MV-4-11 (cell line): Measurements from ENCODE around the gene TTC28.

Experiments
- DNase-seq: peaks from one replicate; lab custom pipeline; 2025; lab: John Stamatoyannopoulos, UW

Gene TTC28

GRCh38 chr22:27986937-27987336 lies 692.7 kb downstream of the TTC28 start:
- no peak for DNase-seq

DNA sequence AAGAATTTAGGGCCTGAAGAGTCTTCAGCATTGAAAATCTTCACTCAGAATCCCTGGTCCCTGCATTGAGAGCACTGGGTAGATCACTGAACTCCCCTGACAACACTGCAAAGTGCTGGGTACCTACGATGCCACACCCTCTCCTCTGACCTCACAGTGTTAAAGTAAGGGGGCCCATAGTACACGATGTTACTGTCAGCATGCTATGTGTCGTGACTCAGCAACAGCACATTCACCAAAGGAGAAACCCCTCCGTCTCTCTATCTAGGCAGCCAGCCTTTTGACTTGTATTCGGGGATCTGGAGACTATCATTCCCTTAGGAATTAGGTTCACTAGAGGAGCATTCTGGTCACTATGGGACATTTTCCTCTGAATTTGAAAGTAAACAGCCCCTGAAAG lies 693.2 kb downstream of the TTC28 start:
- no peak for DNase-seq

DNA sequence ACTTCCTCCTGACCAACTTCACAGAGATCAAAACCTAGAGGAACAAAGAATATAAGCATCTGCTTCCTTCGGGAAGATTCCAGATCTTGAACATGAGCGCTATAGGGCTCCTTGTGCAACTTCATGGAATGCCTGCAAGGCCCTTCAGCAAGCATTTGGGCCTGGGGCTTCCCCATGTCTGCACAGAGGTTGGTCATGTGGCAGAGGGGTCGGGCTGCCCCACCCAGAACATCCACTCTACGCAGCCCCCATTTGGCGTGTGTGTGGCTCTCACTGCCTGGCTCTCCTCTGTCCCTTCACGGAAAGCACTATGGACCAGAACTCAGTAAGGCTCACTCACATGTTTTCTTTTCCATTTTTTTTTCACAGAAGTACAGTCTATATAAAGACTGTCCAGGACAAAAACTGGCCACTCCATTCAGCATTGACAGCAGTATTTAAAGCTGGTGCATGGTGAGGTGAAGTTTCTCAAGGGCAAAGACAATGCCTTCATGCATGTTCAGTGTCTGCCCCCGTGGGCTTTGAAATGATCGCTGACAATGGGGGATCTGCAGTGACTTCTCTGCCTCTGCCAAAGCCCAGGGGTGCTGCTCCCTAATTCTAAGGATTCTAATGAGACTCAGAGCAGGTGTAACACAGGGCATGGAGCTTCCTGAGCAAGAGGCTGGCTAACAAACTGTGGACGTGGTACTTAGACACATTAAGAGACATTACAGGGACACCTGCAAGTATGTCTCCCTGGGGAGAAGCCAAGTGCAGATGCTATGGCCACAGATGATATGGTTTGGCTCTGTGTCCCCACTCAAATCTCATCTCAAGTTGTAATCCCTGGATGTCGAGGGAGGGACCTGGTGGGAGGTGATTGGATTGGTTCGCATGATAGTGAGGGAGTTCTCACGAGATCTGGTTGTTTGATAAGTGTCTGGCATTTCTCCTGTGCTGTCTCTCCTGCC lies 694.0 kb downstream of the TTC28 start:
- DNase-seq: no peak

- DNase-seq: no peak
Measured at GRCh38 chr22:27984723-27985122, 694.9 kb downstream of the TTC28 start.

DNA sequence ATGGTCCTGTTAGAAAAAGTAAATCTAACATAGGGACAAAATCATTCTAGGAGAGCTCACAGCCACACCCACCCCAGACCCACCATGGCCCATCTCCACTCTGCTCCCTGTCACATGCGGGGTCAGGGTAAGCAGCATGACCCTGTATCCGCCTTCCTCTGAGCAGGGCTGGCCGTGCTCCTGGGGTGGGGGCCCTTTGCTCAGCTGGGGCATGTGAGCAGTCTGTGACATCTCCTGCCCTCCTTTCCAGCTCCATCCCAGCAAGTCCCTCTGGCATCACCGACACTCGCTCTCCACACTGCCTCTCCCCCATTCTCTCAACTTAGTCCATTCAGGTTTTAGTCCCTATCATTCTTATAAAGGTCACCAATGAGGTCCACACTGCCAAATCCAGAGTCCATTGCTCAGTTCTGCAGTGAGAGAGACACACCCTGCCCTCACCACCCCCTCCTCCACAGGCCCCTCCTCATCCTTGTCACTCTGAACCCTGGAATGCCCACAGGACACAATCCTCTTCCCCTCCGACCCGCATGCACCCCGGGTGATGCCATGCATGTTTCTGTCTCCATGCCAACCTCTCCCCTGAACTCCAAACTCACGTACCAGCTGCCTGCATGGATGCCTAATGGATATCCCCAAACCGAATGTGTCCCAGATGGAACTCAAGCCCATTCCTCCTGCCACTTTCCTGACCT lies 695.5 kb downstream of the TTC28 start:
- DNase-seq: no peak

- DNase-seq: no peak
Measured at GRCh38 chr22:27983361-27983791, 696.3 kb downstream of the TTC28 start.

- DNase-seq: no peak
Measured at GRCh38 chr22:27982630-27983180, 696.9 kb downstream of the TTC28 start.

- no peak for DNase-seq
Measured at GRCh38 chr22:27982106-27982505, 697.5 kb downstream of the TTC28 start.

GRCh38 chr22:27980424-27981148 lies 699.1 kb downstream of the TTC28 start:
- no peak for DNase-seq

DNA sequence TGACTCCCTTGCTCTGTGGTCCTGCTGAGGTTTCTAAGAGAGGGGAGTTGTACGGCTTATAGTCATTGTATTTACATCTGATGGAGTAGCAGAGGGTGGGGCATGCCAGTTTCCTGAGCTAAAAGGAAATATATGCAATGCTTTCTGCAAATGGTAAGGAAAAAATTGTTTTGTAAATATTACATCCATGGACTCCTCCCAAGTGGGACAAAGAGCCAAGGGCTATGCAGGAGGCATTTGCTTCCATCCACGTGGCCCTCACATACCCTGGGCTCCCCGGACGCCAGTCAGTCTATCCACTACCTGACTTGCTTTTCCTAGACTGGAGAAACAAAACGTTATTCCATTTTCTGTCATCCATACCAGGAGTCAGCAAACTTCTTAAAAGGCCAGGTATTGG lies 700.8 kb downstream of the TTC28 start:
- no peak for DNase-seq

GRCh38 chr22:27978317-27978716 lies 701.3 kb downstream of the TTC28 start:
- no peak for DNase-seq

- DNase-seq: no peak
Measured at GRCh38 chr22:27976586-27976985, 703.1 kb downstream of the TTC28 start.

DNA sequence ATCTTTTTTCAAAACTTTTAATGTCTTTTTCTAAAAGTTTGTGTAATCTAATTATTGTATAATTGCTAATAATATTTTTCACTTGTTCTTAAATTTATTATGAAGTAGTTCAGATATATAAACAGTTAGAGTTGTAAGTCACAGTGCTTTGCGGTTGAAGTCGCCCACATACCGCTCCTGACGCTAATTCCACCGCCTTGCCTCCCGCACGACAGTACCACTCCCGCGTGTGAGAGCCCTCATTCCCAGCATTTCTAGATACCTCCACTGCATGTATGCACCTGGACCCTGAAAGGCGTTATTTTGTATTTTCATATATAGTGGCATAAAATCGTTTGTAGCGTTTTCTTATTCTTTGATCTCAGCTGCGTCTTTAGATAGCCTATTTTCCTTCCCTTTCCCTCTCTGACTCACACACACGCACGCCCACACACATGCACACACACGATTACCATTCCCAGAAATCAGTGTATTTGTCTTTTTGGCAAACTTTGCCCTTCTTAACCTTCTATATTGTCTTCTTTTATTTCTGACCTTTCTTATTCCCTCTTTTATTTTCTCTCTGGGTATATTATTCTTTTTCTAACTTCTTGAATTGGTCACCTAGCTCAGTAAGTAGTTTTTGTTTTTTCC lies 704.1 kb downstream of the TTC28 start:
- DNase-seq: no peak

DNA sequence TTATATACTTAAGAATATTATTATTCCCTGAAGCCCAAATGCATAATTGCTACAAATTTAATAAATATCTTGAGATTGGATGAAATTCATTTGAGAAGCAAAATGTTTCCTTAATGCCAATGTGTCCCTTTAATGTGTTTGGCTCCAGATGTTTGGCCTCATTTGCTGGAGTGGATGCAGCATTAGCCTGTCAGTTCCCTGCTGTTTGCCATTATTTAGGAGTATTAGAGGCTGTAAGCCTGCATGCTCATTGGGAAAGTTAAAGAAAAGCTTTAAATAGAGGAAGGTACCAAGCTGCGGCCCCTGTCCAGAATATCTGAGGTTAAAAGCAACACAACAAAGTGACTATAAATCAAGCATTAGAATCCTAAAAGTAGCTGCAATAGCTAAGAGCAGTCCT lies 705.8 kb downstream of the TTC28 start:
- no peak for DNase-seq

GRCh38 chr22:27972732-27973698 lies 706.6 kb downstream of the TTC28 start:
- DNase-seq: no peak

- DNase-seq: no peak
Measured at GRCh38 chr22:27971926-27972325, 707.7 kb downstream of the TTC28 start.

- no peak for DNase-seq
Measured at GRCh38 chr22:27970596-27971220, 708.9 kb downstream of the TTC28 start.

GRCh38 chr22:27966168-27967064 lies 713.2 kb downstream of the TTC28 start:
- no peak for DNase-seq
